Heart left ventricle (tissue), 16 donors: Measurements from ENCODE around the gene LLGL2. TPM values are rescaled to one million over a fixed set of nuclear protein-coding genes. Genes with fewer than 3 reads are reported as not detected.
A peak's percentile ranks its signal among the peaks of the same experiment; 100 is the strongest.

ENCODE experiments used
- ATAC-seq, 4 donors: fragments of 200-7000 bp; cut with Tn5 transposase; one replicate each; pipeline ENCODE4 v1.9.1; 2020 to 2022; ENCODE audit warnings: moderate library complexity in 4 of 4, mild to moderate bottlenecking in 3 of 4, moderate number of reproducible peaks in 1 of 4
- DNase-seq, 5 donors: peaks; one replicate each; pipeline ENCODE4 v3.0.0-alpha.2; 2020
- H3K27ac ChIP-seq, 12 donors: fragments of 200-600 bp; sonication (generic) in 4 of 12; one replicate each; pipeline versions ENCODE4 v1.5.0 to v1.8.0; 2016 to 2022; ENCODE audit warnings: mild to moderate bottlenecking in 2 of 12
- H3K27me3 ChIP-seq, 9 donors: fragments of 200-600 bp; sonication (generic) in 2 of 9; one replicate each; pipeline versions ENCODE4 v1.5.1 to v1.8.0; 2016 to 2022; ENCODE audit warnings: mild to moderate bottlenecking in 3 of 9
- H3K36me3 ChIP-seq, 9 donors: fragments of 200-600 bp; sonication (generic) in 2 of 9; one replicate each; pipeline versions ENCODE4 v1.5.0 to v1.8.0; 2018 to 2022; ENCODE audit warnings: mild to moderate bottlenecking in 2 of 9
- H3K4me1 ChIP-seq, 12 donors: fragments of 200-600 bp; sonication (generic) in 4 of 12; one replicate each; pipeline versions ENCODE4 v1.5.0 to v1.8.0; 2016 to 2022; ENCODE audit warnings: mild to moderate bottlenecking in 3 of 12
- H3K4me3 ChIP-seq, 12 donors: fragments of 200-600 bp; sonication (generic) in 4 of 12; one replicate each; pipeline versions ENCODE4 v1.5.0 to v1.8.0; 2017 to 2022; ENCODE audit warnings: mild to moderate bottlenecking in 9 of 12, moderate library complexity in 4 of 12
- H3K9me3 ChIP-seq, 12 donors: fragments of 200-600 bp; sonication (generic) in 4 of 12; one replicate each; pipeline versions ENCODE4 v1.5.0 to v1.8.0; 2016 to 2022; ENCODE audit warnings: mild to moderate bottlenecking in 1 of 12
- POLR2A ChIP-seq, 2 donors: fragments of 450-650 bp; IDR thresholded peaks; one replicate each; pipeline ENCODE4 v1.6.1; 2017; ENCODE audit warnings: antibody characterized with exemption in 2 of 2, mild to moderate bottlenecking in 2 of 2, moderate library complexity in 2 of 2
- WGBS, 4 donors: extraction: QIAGEN DNeasy Blood & Tissue Kit in 2 of 4; methylation state at CpG; one replicate each; pipeline versions ENCODE4 v1.1.5 to v1.1.7; 2013 to 2018; 5-methylcytosine and 5-hydroxymethylcytosine counted together
- intact Hi-C, 10 donors: fragments of 100-400 bp; cut with DNase I; formaldehyde crosslinking; loops; one replicate each; pipeline versions ENCODE4 v1.11.1 to v1.14.2; 2022
- polyA plus RNA-seq, 2 donors: library from polyadenylated mRNA; stranded (reverse); fragments of 200-250 nt; gene quantifications; one replicate each; pipeline ENCODE4 v1.2.3, GENCODE V29; 2013
- total RNA-seq, 9 donors: library from RNA; depleted of rRNA in 2 of 9; stranded (reverse); fragments of >200 nt in 2 of 9; fragmentation: NEBNext Ultra II Directional in 3 of 9; extraction: Animal tissue kit (Norgen Biotek cat#: 25700) in 3 of 9; gene quantifications; one replicate each; pipeline versions ENCODE4 v1.1.0 to v1.2.4, GENCODE V29; 2016 to 2023
- TF ChIP-seq, protein P1 (sequence below), 12 donors: fragments of 200-600 bp; sonication (generic) in 4 of 12; IDR thresholded peaks; one replicate each; pipeline versions ENCODE4 v1.5.0 to v1.8.0; 2018 to 2022; ENCODE audit warnings: antibody characterized with exemption in 12 of 12, mild to moderate bottlenecking in 5 of 12
- donor health status: ischemic (EF 13 %, LVEDD 7.1; RV severe dilation, severe dysfunction).
- donor health status: healthy with polysubstance abuse.
- donor health status: DM: no; HTN: yes; CAD: no.
- donor health status: DM: no; HTN: no; CAD: no.
- donor health status: ischemic (EF 25% LVEDD 6.9; RV normal size, moderate dysfunction).
- donor health status: ischemic (EF 25% LVEDD 5.7; RV mildly dilated, moderate dysfunction).
- donor health status: healthy.
- donor health status: DM: yes; HTN: yes; CAD: no.
- donor health status: ischemic (EF 35%, LVEDD 5.7; RV mildly dilated, moderate dysfunction).
- donor health status: nonischemic (EF 11% LVEDD 7.7; RV severe dilation, severe dysfunction).
- donor health status: DM: yes; HTN: yes; CAD: no.
- donor health status: PGD.
- donor health status: ischemic (EF 29% LVEDD 5.4; RV normal size, mild dysfunction).
- donor health status: nonischemic (EF 23%, LVEDD 6.1; RV moderate dilation, normal function).

The LLGL2 gene
- total and polyA plus RNA-seq, 11 donors = 1.8 to 8.1 (median 3.6) TPM

DNA sequence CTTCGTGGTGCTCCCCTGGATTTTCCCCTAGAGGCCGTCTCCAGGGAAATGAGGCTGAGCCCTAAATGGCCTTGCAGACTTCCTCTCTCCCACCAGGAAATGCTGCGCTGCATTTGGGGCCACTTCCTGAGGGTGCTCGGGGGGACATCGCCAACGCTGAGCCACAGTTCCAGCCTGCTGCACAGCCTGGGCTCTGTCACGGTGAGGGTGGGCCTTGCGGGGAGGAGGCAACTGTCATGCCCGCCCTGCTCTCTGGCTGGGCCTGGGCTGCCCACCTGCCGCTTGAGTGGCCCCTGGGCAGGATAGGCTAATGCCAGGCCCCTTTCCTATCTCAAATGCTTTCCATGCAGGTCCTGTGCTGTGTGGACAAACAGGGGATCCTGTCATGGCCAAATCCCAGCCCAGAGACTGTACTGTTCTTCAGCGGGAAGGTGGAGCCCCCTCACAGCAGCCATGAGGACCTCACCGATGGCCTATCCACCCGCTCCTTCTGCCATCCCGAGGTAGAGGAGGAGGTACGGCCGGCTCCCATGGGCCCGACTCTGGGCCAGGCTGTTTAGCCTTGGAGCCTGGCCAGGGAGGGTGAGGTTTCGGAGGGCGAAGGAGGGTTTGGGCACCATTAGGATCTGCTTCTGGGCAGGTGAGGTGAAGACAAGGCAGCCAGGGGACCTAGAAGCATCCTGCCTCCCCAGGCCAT, 34.4 kb upstream of the LLGL2 start:
- intact Hi-C loops = no loop called here
- peaks cover 6 to 52% (median 40%) of the 10 kb centered on the region in 12 donors for H3K4me1 ChIP-seq
- no peak overlapping the region for H3K4me3 ChIP-seq
- TF ChIP-seq, protein P1, sequence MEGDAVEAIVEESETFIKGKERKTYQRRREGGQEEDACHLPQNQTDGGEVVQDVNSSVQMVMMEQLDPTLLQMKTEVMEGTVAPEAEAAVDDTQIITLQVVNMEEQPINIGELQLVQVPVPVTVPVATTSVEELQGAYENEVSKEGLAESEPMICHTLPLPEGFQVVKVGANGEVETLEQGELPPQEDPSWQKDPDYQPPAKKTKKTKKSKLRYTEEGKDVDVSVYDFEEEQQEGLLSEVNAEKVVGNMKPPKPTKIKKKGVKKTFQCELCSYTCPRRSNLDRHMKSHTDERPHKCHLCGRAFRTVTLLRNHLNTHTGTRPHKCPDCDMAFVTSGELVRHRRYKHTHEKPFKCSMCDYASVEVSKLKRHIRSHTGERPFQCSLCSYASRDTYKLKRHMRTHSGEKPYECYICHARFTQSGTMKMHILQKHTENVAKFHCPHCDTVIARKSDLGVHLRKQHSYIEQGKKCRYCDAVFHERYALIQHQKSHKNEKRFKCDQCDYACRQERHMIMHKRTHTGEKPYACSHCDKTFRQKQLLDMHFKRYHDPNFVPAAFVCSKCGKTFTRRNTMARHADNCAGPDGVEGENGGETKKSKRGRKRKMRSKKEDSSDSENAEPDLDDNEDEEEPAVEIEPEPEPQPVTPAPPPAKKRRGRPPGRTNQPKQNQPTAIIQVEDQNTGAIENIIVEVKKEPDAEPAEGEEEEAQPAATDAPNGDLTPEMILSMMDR (IDR thresholded peaks at IDR 0.05) = no peak
- TF ChIP-seq POLR2A (IDR thresholded peaks at IDR 0.05) = no peak
- 79 to 84% (median 81%) methylated on average over 12 to 19 of the region's 19 CpGs for WGBS, 4 donors
- H3K36me3 ChIP-seq = peaks cover 0 to 70% (median 53%) of the 10 kb centered on the region in 9 donors
- ATAC-seq (peak in 1 of 4 donors; percentile 14), DNase-seq (no peak)
- H3K27me3 ChIP-seq = no peaks in the 10 kb centered on the region
- H3K27ac ChIP-seq = peak overlapping the region in 10 of 12 donors; percentile 18 to 71 (median 54)
- no peaks in the 10 kb centered on the region for H3K9me3 ChIP-seq

DNA sequence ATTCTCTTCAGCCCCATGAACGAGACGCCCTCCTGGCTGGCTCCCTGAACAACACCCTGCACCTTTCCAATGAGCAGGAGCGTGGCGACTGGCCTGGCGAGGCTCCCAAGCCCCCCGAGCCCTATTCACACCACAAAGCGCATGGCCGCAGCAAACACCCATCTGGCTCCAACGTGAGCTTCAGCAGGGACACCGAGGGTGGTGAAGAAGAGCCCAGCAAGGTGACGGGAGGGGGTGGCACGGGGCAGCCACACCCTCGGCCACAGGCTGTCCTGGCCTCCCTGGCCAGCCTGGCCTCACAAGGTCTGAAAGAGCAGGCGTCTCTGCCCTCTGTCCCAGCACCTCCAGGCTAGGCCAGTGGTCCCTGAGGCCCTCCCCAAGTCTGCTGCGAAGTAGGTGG, 33.8 kb upstream of the LLGL2 start:
- Histone ChIP-seq H3K27me3 (no peaks in the 10 kb centered on the region), H3K4me1 (peaks cover 6 to 46% (median 34%) of the 10 kb centered on the region in 12 donors), H3K36me3 (peaks cover 0 to 71% (median 59%) of the 10 kb centered on the region in 9 donors), H3K4me3 (no peak overlapping the region), H3K27ac (peak overlapping the region in 1 of 12 donors; percentile 71), H3K9me3 (no peaks in the 10 kb centered on the region)
- no peak for TF ChIP-seq POLR2A (IDR thresholded peaks at IDR 0.05)
- TF ChIP-seq, protein P1 (IDR thresholded peaks at IDR 0.05) = no peak
- WGBS, 4 donors = 88 to 92% (median 91%) methylated on average over 11 to 15 of the region's 15 CpGs
- DNase-seq (no peak), ATAC-seq (no peak)
- intact Hi-C loops = no loop called here

DNA sequence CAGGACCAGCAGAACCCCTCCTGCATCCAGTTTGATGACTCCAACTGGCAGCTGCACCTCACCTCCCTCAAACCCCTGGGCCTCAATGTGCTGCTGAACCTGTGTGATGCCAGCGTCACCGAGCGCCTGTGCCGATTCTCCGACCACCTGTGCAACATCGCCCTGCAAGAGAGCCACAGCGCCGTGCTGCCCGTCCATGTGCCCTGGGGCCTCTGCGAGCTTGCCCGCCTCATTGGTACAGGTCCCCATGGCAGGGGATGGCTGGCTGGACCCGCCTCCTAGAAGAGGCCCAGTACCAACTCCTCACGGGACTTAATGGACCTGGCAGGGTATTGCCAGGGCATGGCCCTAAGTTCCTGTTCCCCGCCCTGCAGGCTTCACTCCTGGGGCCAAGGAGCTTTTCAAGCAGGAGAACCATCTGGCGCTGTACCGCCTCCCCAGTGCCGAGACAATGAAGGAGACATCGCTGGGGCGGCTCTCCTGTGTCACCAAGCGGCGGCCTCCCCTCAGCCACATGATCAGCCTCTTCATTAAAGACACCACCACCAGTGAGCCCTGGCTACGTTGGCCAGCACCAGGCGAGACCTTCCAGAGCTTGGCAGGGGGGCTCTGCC, 32.8 kb upstream of the LLGL2 start:
- intact Hi-C loops = no loop called here
- Histone ChIP-seq H3K4me1 (peaks cover 5 to 38% (median 25%) of the 10 kb centered on the region in 12 donors), H3K27me3 (no peaks in the 10 kb centered on the region), H3K9me3 (no peaks in the 10 kb centered on the region), H3K27ac (no peak overlapping the region), H3K36me3 (peaks cover 0 to 81% (median 66%) of the 10 kb centered on the region in 9 donors), H3K4me3 (no peak overlapping the region)
- WGBS, 4 donors = 87 to 93% (median 89%) methylated on average over 21 to 23 of the region's 23 CpGs
- DNase-seq (no peak), ATAC-seq (no peak)
- no peak for TF ChIP-seq POLR2A (IDR thresholded peaks at IDR 0.05)
- TF ChIP-seq, protein P1 (IDR thresholded peaks at IDR 0.05) = no peak

DNA sequence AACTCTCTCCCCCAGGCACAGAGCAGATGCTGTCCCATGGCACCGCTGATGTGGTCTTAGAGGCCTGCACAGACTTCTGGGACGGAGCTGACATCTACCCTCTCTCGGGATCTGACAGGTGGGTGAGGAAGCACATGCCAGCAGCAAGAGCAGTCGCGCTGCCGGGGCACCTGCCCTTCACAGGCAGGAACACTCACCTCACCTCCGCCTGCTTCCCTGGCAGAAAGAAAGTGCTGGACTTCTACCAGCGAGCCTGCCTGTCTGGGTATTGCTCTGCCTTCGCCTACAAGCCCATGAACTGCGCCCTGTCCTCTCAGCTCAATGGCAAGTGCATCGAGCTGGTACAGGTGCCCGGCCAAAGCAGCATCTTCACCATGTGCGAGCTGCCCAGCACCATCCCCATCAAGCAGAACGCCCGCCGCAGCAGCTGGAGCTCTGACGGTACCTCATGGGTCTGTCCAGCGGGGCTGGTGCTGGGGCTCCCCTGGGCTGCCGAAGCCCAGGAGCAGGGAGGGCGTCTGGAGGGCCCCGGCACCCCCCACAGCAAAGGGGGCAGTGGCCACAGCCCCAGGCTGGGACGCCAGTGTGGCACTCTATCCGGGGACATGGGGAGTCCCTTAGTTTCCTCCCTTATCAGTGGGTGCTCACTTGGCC, 31.9 kb upstream of the LLGL2 start:
- ATAC-seq = no peak
- no peak overlapping the region for H3K27ac ChIP-seq
- H3K4me1 ChIP-seq = peaks cover 5 to 38% (median 20%) of the 10 kb centered on the region in 12 donors
- no peaks in the 10 kb centered on the region for H3K27me3 ChIP-seq
- DNase-seq = peak in 1 of 5 donors; percentile 57
- WGBS, 4 donors = 92 to 96% (median 95%) methylated on average over 11 to 23 of the region's 23 CpGs
- intact Hi-C loops = no loop called here
- H3K9me3 ChIP-seq = no peaks in the 10 kb centered on the region
- TF ChIP-seq POLR2A (IDR thresholded peaks at IDR 0.05) = no peak
- TF ChIP-seq, protein P1 (IDR thresholded peaks at IDR 0.05) = no peak
- H3K4me3 ChIP-seq = no peak overlapping the region
- peaks cover 0 to 89% (median 74%) of the 10 kb centered on the region in 9 donors for H3K36me3 ChIP-seq
